ENCODE results near the gene TSKU. TPM values are rescaled to one million over a fixed set of nuclear protein-coding genes. Genes with fewer than 3 reads are reported as not detected.

The TSKU gene
- total RNA-seq, 2 donors from 2014 or later = 18.7 to 46.6 TPM

DNA sequence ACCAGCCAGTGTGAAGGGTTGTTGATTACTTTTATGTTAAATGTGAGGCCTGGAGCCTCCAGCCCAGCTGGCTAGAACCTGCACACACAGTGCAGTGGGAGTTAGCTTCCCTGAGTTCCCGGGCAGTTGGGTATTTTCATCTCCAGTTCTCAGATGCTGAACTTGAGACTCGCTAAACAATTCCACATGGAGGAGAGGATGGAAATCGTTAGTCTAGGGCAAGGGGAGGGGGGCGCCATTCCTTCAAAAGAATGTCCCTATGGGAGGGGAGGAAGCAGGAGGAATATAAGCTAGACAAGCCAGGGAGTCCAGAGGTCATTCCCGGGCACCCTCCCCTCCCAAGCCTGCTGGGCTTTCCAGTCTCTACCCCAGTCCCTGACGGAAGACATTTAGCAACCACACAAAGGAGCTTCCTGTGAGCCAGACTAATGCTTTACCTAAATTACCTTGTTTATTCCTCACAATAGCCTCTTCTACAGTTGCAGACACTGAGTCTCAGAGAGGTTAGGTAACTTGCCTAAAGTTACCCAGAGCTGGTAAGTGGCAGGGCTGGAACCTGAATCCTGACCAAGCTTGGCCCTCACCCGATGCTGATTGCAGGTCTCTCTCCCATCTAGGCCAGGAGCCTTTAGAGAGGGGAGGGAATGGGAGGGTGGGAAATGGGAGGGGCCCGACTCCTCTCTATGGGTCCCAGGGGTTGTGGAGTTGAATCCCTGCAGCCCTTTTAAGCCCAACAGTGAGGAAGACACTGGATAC is 1.9 kb upstream of the TSKU start:
- Histone ChIP-seq H3K4me1 (peaks cover 0 to 34% of the 10 kb centered on the region in 2 donors), H3K36me3 (no peaks in the 10 kb centered on the region), H3K27me3 (peaks cover 0 to 2% of the 10 kb centered on the region in 2 donors), H3K9me3 (peaks cover 0 to 16% of the 10 kb centered on the region in 2 donors), H3K4me3 (no peak overlapping the region), H3K27ac (peak overlapping the region; percentile 17 to 19)
- TF ChIP-seq, protein P1, sequence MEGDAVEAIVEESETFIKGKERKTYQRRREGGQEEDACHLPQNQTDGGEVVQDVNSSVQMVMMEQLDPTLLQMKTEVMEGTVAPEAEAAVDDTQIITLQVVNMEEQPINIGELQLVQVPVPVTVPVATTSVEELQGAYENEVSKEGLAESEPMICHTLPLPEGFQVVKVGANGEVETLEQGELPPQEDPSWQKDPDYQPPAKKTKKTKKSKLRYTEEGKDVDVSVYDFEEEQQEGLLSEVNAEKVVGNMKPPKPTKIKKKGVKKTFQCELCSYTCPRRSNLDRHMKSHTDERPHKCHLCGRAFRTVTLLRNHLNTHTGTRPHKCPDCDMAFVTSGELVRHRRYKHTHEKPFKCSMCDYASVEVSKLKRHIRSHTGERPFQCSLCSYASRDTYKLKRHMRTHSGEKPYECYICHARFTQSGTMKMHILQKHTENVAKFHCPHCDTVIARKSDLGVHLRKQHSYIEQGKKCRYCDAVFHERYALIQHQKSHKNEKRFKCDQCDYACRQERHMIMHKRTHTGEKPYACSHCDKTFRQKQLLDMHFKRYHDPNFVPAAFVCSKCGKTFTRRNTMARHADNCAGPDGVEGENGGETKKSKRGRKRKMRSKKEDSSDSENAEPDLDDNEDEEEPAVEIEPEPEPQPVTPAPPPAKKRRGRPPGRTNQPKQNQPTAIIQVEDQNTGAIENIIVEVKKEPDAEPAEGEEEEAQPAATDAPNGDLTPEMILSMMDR (IDR thresholded peaks at IDR 0.05) = no peak
- no peak for DNase-seq (ENCODE audit: low spot score)

DNA sequence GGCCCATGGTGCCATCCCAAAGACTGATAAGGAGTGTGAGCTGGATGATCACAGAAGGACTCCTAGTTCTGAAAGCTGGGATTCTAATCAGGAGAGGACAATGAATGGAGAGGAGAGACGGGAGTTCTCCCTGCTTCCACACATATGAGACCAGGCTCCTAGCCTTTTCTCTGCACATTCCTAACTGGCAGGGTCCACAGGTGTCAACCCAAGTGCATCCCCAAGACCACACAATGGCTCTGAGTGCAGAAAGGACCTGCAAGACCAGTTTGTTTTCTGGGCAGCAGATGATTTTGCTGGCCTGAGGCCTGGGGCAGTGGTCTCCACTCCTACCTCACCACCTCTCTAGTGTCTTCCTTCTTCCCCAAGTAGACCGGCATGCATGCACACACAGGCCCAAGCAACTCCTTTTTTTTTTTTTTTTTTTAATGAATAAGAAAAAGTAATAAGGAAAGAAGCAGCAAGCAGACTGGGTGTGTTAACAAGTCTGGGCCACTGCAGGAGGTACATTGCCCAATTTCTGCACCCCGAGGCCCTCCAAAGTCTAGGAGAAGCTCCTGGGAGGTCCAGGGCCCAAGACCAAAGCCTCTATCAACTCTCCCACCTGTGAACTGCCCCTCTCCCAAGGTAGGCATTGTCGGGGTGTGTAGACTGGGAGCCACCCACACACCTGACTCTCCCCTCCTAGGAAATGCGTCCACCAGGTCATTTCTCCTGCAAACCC is 1.2 kb upstream of the TSKU start:
- peaks cover 0 to 36% of the 10 kb centered on the region in 2 donors for H3K4me1 ChIP-seq

DNA sequence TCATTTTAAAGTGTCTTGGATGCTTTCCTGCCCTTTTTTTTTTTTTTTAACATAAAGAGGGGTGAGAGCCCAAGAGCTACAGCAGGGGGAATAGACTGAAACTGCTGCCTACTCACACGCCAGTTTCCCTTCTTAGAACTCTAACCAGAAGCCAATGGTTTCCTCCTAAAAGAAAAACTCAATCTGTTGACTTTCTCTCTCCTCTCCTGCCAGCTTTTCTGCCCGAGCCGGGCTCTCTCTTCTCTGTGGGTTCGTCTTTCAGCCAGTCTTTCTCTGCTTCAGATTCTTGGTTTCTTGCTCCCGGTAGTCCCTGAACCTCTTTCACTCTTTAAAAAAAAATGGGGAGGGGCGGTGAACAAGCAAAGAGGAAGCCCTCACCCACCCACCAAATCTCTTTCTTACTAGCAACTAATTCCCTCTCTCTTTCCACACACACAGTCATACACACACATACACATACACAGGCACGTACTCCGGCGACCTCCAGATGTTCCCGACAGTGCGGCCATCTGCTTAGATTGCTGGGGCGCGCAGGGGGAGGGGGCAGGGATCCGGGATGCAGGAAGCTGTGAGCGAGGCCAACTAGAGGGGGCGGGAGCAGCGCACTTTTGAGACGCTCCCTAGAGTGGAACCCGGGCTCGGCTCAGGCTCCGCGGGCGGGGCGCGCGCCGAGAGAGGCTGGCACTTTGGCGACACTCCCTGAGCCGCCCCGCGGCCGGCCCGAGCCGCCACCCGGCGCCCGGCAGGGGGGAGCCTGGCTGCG is 444 bp upstream of the TSKU start:
- peak; percentile 91 for DNase-seq (ENCODE audit: low spot score)
- TF ChIP-seq, protein P1 (IDR thresholded peaks at IDR 0.05) = no peak
- Histone ChIP-seq H3K36me3 (no peaks in the 10 kb centered on the region), H3K27me3 (peaks cover 0 to 2% of the 10 kb centered on the region in 2 donors), H3K27ac (peak overlapping the region; percentile 86 to 90), H3K9me3 (peaks cover 0 to 2% of the 10 kb centered on the region in 2 donors), H3K4me3 (peak overlapping the region; percentile 68 to 81), H3K4me1 (peaks cover 0 to 44% of the 10 kb centered on the region in 2 donors)

More for the DNA sequence above, 1.2 kb upstream of the TSKU start:
- Histone ChIP-seq H3K36me3 (no peaks in the 10 kb centered on the region), H3K27ac (peak overlapping the region; percentile 86 to 90), H3K27me3 (peaks cover 0 to 2% of the 10 kb centered on the region in 2 donors), H3K4me3 (peak overlapping the region; percentile 68 to 81), H3K9me3 (peaks cover 0 to 9% of the 10 kb centered on the region in 2 donors)
- no peak for DNase-seq (ENCODE audit: low spot score)
- TF ChIP-seq, protein P1 (IDR thresholded peaks at IDR 0.05) = no peak

DNA sequence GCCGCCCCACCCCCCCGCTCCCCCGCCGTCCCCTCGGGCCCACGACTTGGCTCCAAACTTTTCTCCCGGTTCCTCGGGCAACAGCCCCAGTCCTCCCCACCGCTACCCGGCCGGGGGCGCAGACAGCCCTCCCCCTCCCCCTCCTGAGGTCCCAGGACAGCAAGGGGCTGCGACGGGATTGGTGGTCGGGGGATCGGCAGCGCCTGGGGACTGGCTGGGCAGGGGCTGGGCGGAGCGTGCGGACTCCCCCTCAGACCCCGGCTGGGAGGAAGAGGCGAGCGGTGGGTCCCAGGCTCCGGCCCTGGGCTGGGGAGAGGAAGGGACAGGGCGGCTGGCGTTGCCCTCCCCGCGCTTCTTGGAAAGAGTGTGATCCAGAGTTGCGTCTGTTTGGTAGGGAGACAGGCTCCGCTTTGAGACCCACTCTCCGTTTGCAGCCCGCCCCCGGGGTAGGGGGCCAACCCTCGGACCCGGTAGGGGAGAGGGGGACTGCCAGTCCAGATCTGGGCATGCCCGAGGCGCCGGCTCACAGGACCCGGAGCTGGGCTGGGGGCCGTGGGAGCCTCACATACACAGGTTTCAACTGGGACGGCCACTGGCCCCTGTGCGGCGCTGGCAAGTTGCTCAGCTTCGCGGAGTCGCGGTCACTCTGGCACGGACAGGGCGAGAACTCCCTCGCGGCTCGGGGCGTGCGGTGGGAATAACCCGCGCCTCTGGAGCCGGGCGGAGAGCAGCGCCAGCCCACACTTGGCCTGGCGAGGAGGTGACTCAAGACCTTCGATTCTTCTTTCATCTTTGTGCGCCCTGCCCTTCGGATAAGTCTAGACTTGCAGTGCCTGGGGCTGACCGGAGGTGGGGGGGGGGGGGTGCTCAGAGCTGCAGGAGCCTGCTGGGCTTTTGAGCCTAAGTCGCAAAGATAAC is 999 bp downstream of the TSKU start:
- TF ChIP-seq, protein P1 (IDR thresholded peaks at IDR 0.05) = no peak
- peak; percentile 59 for DNase-seq (ENCODE audit: low spot score)
- Histone ChIP-seq H3K4me3 (peak overlapping the region; percentile 68 to 81), H3K4me1 (peaks cover 0 to 53% of the 10 kb centered on the region in 2 donors), H3K36me3 (no peaks in the 10 kb centered on the region), H3K27me3 (no peaks in the 10 kb centered on the region), H3K27ac (peak overlapping the region; percentile 86 to 90), H3K9me3 (no peaks in the 10 kb centered on the region)

DNA sequence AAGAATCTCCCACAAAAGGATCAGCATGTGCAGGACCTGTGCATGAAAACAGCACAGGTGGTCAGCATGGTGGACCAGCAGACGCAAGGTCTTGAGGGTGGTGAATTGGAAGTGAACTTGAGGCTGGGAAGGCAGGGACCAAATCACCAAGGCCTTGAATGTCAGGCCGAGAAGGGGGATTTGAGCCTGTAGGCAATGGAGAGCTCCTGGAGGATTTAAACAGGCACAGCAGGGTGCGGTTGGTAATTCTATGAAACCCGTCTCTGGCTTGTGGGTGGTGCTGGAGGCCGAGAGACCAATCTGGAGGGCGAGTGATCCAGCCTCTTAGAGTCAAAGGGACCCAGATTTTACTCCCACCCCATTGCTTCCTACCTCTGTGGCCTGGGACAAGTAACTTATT is 2.4 kb downstream of the TSKU start:
- no peaks in the 10 kb centered on the region for H3K9me3 ChIP-seq
- H3K27ac ChIP-seq = peak overlapping the region in 1 of 2 donors; percentile 90
- H3K4me1 ChIP-seq = peaks cover 0 to 53% of the 10 kb centered on the region in 2 donors
- H3K27me3 ChIP-seq = no peaks in the 10 kb centered on the region
- H3K4me3 ChIP-seq = peak overlapping the region; percentile 68 to 81
- no peaks in the 10 kb centered on the region for H3K36me3 ChIP-seq
- TF ChIP-seq, protein P1 (IDR thresholded peaks at IDR 0.05) = no peak
- no peak for DNase-seq (ENCODE audit: low spot score)

All from right atrium auricular region (tissue), 2 donors.